Erythroblast (primary cell): ENCODE measurements around the gene RIC8B.

Experiments
- GATA1 ChIP-seq: IDR thresholded peaks from 2 replicates; pipeline ENCODE4 v1.6.1; 2011; ENCODE audit warnings: low read depth, mild to moderate bottlenecking, control low read depth, low read length, moderate library complexity
- POLR2A ChIP-seq: IDR thresholded peaks from 2 replicates; pipeline ENCODE4 v1.6.1; 2011; ENCODE audit warnings: mild to moderate bottlenecking, low read length

GRCh38 chr12:106851306-106851705, 76.8 kb downstream of the RIC8B start:
- TF ChIP-seq POLR2A: no peak
- no peak for TF ChIP-seq GATA1
